Endothelial cell (in vitro differentiated cells): Measurements from ENCODE around the gene KMT5C. TPM values are rescaled to one million over a fixed set of nuclear protein-coding genes. Genes with fewer than 3 reads are reported as not detected.

Source experiments
- DNase-seq: peaks from one replicate; pipeline ENCODE4 v3.0.0; 2021; ENCODE audit warnings: low spot score
- H3K27ac Mint-ChIP-seq: one replicate; pipeline ENCODE4 v1.8.0; 2021; ENCODE audit warnings: mixed read lengths, inconsistent platforms; ENCODE audit not compliant: unreplicated experiment
- H3K27me3 Mint-ChIP-seq: one replicate; pipeline ENCODE4 v1.8.0; 2021; ENCODE audit warnings: mild to moderate bottlenecking, moderate library complexity, mixed read lengths, inconsistent platforms; ENCODE audit not compliant: unreplicated experiment
- H3K36me3 Mint-ChIP-seq: one replicate; pipeline ENCODE4 v1.8.0; 2021; ENCODE audit warnings: mild to moderate bottlenecking, low read depth, mixed read lengths, inconsistent platforms; ENCODE audit not compliant: unreplicated experiment
- H3K4me1 Mint-ChIP-seq: one replicate; pipeline ENCODE4 v1.8.0; 2021; ENCODE audit warnings: mild to moderate bottlenecking, mixed read lengths, inconsistent platforms; ENCODE audit not compliant: unreplicated experiment
- H3K4me3 Mint-ChIP-seq: one replicate; pipeline ENCODE4 v1.8.0; 2021; ENCODE audit warnings: mild to moderate bottlenecking, mixed read lengths, inconsistent platforms; ENCODE audit not compliant: unreplicated experiment
- H3K9me3 Mint-ChIP-seq: one replicate; pipeline ENCODE4 v1.8.0; 2021; ENCODE audit warnings: mixed read lengths, inconsistent platforms; ENCODE audit not compliant: unreplicated experiment
- CTCF ChIP-seq: fragments of 200-600 bp; sonication (generic); IDR thresholded peaks from one replicate; pipeline ENCODE4 v1.5.0; 2021; ENCODE audit warnings: antibody characterized with exemption; ENCODE audit not compliant: unreplicated experiment
- total RNA-seq: library from RNA; stranded (reverse); fragmentation: NEBNext Ultra II Directional; extraction: Animal tissue kit (Norgen Biotek cat#: 25700); gene quantifications from one replicate; pipeline ENCODE4 v1.2.1, GENCODE V29; 2021; ENCODE audit not compliant: unreplicated experiment

Gene KMT5C
- total RNA-seq, 1 donor from 2014 or later = 18.4 TPM

- peak within 1 kb of the TSS; percentile 69 for H3K4me3 Mint-ChIP-seq
- DNase-seq = no peak
- H3K4me1 Mint-ChIP-seq = peaks cover 8% of the 10 kb centered on the region
- H3K36me3 Mint-ChIP-seq = no peaks in the 10 kb centered on the region
- no peak for TF ChIP-seq CTCF
- peak within 1 kb of the TSS; percentile 57 for H3K27ac Mint-ChIP-seq
- H3K27me3 Mint-ChIP-seq = peaks cover 23% of the 10 kb centered on the region
- no peaks in the 10 kb centered on the region for H3K9me3 Mint-ChIP-seq
Measured at GRCh38 chr19:55370305-55370988, 30.8 kb downstream of the KMT5C start, which contains the start of gene IL11. TSS of gene IL11 (minus strand) at chr19:55370463. CDS start at chr19:55370310, 153 bp downstream.

- peaks cover 8% of the 10 kb centered on the region for H3K4me1 Mint-ChIP-seq
- DNase-seq = no peak
- no peak overlapping the region for H3K4me3 Mint-ChIP-seq
- H3K27me3 Mint-ChIP-seq = peaks cover 25% of the 10 kb centered on the region
- TF ChIP-seq CTCF = no peak
- H3K27ac Mint-ChIP-seq = no peak overlapping the region
- H3K36me3 Mint-ChIP-seq = no peaks in the 10 kb centered on the region
- H3K9me3 Mint-ChIP-seq = no peaks in the 10 kb centered on the region
Measured at GRCh38 chr19:55372316-55373081, 32.8 kb downstream of the KMT5C start.

GRCh38 chr19:55373306-55373992, 33.8 kb downstream of the KMT5C start:
- Mint-ChIP-seq H3K27ac (peak overlapping the region; percentile 11), H3K36me3 (no peaks in the 10 kb centered on the region)

GRCh38 chr19:55373993-55374757, 34.5 kb downstream of the KMT5C start:
- Mint-ChIP-seq H3K36me3 (no peaks in the 10 kb centered on the region), H3K4me1 (peaks cover 8% of the 10 kb centered on the region), H3K9me3 (no peaks in the 10 kb centered on the region), H3K27ac (peak overlapping the region; percentile 11), H3K4me3 (no peak overlapping the region), H3K27me3 (peaks cover 22% of the 10 kb centered on the region)
- no peak for TF ChIP-seq CTCF
- DNase-seq = no peak

More at GRCh38 chr19:55373306-55373992, 33.8 kb downstream of the KMT5C start:
- no peak for DNase-seq
- Mint-ChIP-seq H3K9me3 (no peaks in the 10 kb centered on the region), H3K4me3 (no peak overlapping the region), H3K4me1 (peaks cover 8% of the 10 kb centered on the region), H3K27me3 (peaks cover 22% of the 10 kb centered on the region)
- no peak for TF ChIP-seq CTCF
